GM12891 (cell line): ENCODE measurements around the gene WRAP73.

ENCODE experiments used
- POU2F2 ChIP-seq: IDR thresholded peaks from 2 replicates; pipeline ENCODE4 v1.6.1; 2011; ENCODE audit warnings: low read depth, mild to moderate bottlenecking, control low read depth, low read length, moderate library complexity
- SPI1 ChIP-seq: IDR thresholded peaks from 2 replicates; pipeline ENCODE4 v1.6.1; 2011; ENCODE audit warnings: low read depth, low read length, control low read depth

DNA sequence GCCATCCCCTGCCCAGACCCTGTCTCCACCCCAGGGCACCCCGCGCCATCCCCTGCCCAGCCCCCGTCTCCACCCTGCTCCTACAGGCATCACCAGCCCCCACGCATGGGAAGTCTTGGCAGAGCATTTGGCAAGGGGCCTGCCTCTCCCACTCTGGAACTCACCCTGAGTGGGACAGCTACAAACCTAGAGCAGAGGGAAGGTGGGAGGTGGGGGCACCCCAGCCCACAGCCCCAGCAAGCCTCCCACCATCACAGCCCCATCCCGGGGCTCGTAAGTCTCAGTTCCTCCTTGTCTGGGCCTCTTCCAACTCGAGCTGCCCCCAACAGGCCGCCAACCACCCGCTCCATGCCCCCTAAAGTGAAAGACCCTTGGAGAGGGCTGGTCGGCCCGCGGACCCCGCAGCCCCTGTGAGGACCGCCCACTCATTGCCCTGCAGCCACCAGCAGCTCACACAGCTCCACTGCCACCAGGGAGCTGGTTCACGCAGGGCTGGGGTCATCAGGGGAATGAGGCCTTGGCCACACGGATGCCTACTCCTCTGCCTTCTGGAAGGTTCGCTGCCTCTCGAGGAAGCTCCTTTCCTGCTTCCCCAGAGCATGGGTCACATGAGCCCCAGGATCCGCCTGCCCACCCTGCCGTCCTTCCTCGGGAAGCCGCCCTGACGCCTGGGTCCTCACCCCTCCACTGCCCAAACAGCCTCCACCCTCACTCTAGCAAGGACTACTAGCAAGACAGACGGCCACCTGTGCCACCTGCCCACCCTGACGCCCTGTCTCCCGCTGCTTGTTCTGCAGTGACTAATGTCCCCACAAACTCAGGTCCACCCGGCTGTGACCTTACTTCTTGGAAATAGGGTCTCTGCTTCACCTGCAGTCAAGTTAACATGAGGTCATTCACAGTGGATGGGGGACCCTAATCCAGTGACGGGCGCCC lies 53.0 kb downstream of the WRAP73 start:
- TF ChIP-seq SPI1 (no peak), POU2F2 (no peak)
